ENCODE data around the gene ETNK1. TPM values are rescaled to one million over a fixed set of nuclear protein-coding genes. Genes with fewer than 3 reads are reported as not detected.
"Not testable (repeated sequence)": the region's sequence is repeated elsewhere in the genome, so short reads cannot be mapped to it uniquely, and the experiment has no call there.

The ETNK1 gene
- polyA plus RNA-seq, 1 experiment: 6.7 TPM

DNA sequence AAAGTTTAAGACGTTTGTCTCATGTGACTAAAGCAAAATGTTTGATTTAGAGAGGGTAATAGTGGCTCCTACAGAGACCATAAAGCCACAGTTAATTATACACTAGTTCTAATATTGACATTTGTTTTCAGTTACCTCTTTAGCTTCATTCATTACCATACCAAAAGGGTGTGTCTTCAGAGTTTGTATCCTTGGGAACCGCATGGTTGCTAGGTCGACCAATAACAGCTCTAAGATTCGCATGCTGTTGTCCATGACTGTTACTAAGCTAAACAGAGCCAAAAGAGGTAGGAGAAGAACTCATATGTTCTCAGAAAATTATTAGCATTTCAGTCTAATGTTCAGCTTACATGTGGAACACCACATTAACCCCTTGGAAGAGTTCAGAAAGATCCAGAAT, 36.2 kb upstream of the ETNK1 start:
- TF ChIP-seq, protein P1, sequence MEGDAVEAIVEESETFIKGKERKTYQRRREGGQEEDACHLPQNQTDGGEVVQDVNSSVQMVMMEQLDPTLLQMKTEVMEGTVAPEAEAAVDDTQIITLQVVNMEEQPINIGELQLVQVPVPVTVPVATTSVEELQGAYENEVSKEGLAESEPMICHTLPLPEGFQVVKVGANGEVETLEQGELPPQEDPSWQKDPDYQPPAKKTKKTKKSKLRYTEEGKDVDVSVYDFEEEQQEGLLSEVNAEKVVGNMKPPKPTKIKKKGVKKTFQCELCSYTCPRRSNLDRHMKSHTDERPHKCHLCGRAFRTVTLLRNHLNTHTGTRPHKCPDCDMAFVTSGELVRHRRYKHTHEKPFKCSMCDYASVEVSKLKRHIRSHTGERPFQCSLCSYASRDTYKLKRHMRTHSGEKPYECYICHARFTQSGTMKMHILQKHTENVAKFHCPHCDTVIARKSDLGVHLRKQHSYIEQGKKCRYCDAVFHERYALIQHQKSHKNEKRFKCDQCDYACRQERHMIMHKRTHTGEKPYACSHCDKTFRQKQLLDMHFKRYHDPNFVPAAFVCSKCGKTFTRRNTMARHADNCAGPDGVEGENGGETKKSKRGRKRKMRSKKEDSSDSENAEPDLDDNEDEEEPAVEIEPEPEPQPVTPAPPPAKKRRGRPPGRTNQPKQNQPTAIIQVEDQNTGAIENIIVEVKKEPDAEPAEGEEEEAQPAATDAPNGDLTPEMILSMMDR (IDR thresholded peaks at IDR 0.05; ENCODE audit: insufficient read depth, low read depth, low read length): no peak
- Histone ChIP-seq H3K36me3 (ENCODE audit: control insufficient read depth, insufficient read depth, low read length) (no peaks in the 10 kb centered on the region), H3K27me3 (ENCODE audit: control insufficient read depth, insufficient read depth, low read length) (no peaks in the 10 kb centered on the region), H3K4me3 (ENCODE audit: low read depth, low read length) (no peak overlapping the region)
- no peak for DNase-seq (ENCODE audit: low read depth)
- ChIA-PET POLR2A (no interaction called here), CTCF (no interaction called here)

DNA sequence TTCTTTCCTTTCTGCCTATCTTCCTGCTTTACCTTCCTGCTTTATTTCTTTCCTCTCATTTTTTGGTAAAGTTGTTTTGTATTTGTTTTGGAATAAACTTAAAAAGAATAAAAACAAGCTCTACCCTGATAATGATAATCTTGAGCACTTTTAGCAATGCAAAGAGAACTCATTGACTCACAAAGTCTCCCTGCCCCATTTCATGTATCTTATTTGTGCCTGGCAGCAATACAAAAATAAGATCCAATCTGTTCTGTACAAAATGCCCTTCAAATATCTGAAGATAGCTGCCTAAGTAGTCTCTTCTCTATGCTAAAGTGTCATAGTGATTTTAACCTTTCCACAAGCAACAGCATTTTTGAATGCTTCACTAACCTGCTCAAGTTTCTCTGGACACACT, 31.1 kb upstream of the ETNK1 start:
- POLR2A ChIA-PET: no interaction called here
- Histone ChIP-seq H3K36me3 (ENCODE audit: control insufficient read depth, insufficient read depth, low read length) (no peaks in the 10 kb centered on the region), H3K4me3 (ENCODE audit: low read depth, low read length) (no peak overlapping the region), H3K27me3 (ENCODE audit: control insufficient read depth, insufficient read depth, low read length) (no peaks in the 10 kb centered on the region)
- CTCF ChIA-PET: no interaction called here
- TF ChIP-seq, protein P1 (IDR thresholded peaks at IDR 0.05; ENCODE audit: insufficient read depth, low read depth, low read length): no peak
- DNase-seq (ENCODE audit: low read depth): no peak

DNA sequence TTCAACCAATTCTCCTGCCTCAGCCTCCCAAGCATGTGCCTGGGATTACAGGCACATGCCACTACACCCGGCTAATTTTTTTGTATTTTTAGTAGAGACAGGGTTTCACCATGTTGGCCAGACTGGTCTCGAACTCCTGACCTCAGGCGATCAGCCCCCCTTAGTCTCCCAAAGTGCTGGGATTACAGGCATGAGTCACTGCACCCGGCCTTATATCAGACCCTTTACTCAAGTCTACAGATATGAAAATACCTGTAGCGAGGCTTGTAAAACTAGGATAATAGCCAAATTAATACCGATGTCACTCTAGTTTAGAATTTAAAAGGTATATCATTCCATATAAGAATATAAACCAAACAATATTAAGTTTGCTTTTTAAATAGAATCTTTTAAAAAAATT, 27.4 kb upstream of the ETNK1 start:
- H3K4me3 ChIP-seq (ENCODE audit: low read depth, low read length); CTCF ChIA-PET; POLR2A ChIA-PET; H3K27me3 ChIP-seq (ENCODE audit: control insufficient read depth, insufficient read depth, low read length); DNase-seq (ENCODE audit: low read depth); H3K36me3 ChIP-seq (ENCODE audit: control insufficient read depth, insufficient read depth, low read length): not testable (repeated sequence)

DNA sequence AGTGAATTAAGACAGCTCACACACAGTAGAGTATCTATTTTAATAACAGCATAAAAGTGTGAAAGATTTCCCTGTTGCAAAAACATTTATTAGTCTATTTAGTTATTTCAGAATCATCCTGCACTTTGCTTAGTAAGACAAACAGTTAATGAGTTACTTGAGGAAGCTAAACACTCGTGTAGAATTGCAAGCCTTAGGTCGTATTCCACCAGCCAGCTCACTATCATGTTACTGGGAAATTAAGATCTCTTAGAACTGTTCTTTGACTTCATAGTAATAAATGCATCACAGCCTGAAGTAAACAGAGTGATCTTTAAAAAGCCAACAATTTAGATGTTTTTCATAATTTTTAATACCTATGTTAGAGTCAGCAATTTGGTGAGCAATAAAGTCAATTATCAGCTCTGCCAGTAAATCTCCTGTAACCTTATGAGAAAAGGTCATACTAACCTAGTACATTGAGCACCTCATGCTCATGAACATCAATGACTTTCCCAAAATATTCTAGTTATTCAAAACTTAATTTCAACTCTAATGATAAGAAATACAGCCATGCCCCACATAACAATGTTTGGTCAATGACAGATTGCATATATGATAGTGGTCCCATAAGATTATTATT, 26.7 kb upstream of the ETNK1 start:
- no peaks in the 10 kb centered on the region for H3K27me3 ChIP-seq (ENCODE audit: control insufficient read depth, insufficient read depth, low read length)
- TF ChIP-seq, protein P1 (IDR thresholded peaks at IDR 0.05; ENCODE audit: insufficient read depth, low read depth, low read length): no peak
- H3K36me3 ChIP-seq (ENCODE audit: control insufficient read depth, insufficient read depth, low read length): no peaks in the 10 kb centered on the region
- H3K4me3 ChIP-seq (ENCODE audit: low read depth, low read length): no peak overlapping the region
- CTCF ChIA-PET: no interaction called here
- no peak for DNase-seq (ENCODE audit: low read depth)
- POLR2A ChIA-PET: no interaction called here

DNA sequence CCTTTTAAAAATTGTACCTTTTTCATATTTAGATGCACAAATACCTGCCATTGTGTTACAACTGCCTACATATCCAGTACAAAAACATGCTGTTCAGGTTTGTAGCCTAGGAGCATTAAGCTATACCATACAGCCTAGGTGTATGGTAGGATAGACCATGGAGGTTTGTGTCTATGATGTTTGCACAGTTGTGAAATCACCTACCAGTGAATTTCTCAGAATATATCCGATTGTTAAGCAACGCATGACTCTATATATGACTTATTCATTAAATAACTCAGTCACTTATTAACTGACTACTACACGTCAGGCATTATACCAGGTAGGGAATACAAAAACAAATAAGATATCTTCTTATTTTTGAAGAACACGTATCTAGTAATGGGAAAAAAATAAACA, 26.2 kb upstream of the ETNK1 start:
- H3K36me3 ChIP-seq (ENCODE audit: control insufficient read depth, insufficient read depth, low read length): no peaks in the 10 kb centered on the region
- H3K4me3 ChIP-seq (ENCODE audit: low read depth, low read length): no peak overlapping the region
- DNase-seq (ENCODE audit: low read depth): no peak
- ChIA-PET POLR2A (no interaction called here), CTCF (no interaction called here)
- TF ChIP-seq, protein P1 (IDR thresholded peaks at IDR 0.05; ENCODE audit: insufficient read depth, low read depth, low read length): no peak
- no peaks in the 10 kb centered on the region for H3K27me3 ChIP-seq (ENCODE audit: control insufficient read depth, insufficient read depth, low read length)

DNA sequence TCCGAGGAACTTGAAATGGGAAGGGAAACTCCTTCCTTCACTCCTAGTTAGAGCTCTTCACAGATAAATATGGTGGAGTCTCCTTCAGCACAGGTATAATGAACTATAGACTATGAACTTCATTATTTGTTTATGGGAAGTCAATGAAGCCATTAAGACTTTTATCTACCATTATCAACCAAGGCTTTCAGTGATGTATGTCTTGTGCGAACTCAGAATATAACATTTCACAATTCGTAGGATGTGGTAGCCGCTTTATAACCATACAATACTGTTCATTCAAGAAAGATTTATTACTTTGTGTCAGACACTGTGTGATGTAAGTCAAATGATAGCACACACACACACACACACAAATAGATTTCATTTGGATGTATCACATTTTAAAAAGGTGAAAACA, 24.8 kb upstream of the ETNK1 start:
- TF ChIP-seq, protein P1 (IDR thresholded peaks at IDR 0.05; ENCODE audit: insufficient read depth, low read depth, low read length): no peak
- ChIA-PET CTCF (interaction anchor here (0.9 kb wide), 1 partner anchor 140 kb away, joined by 3 read pairs; no protein-coding TSS in a partner anchor), POLR2A (no interaction called here)
- Histone ChIP-seq H3K36me3 (ENCODE audit: control insufficient read depth, insufficient read depth, low read length) (no peaks in the 10 kb centered on the region), H3K27me3 (ENCODE audit: control insufficient read depth, insufficient read depth, low read length) (no peaks in the 10 kb centered on the region), H3K4me3 (ENCODE audit: low read depth, low read length) (no peak overlapping the region)
- DNase-seq (ENCODE audit: low read depth): no peak
